NCI-H748 treated with DMSO at 0.1 percent for 48 hours (cell line): ENCODE data around the gene ESCO1.
"Not testable (repeated sequence)": the region's sequence is repeated elsewhere in the genome, so short reads cannot be mapped to it uniquely, and the experiment has no call there.

ENCODE experiments used
- DNase-seq: peaks from one replicate; lab custom pipeline; 2025; lab: John Stamatoyannopoulos, UW

The ESCO1 gene, protein sequence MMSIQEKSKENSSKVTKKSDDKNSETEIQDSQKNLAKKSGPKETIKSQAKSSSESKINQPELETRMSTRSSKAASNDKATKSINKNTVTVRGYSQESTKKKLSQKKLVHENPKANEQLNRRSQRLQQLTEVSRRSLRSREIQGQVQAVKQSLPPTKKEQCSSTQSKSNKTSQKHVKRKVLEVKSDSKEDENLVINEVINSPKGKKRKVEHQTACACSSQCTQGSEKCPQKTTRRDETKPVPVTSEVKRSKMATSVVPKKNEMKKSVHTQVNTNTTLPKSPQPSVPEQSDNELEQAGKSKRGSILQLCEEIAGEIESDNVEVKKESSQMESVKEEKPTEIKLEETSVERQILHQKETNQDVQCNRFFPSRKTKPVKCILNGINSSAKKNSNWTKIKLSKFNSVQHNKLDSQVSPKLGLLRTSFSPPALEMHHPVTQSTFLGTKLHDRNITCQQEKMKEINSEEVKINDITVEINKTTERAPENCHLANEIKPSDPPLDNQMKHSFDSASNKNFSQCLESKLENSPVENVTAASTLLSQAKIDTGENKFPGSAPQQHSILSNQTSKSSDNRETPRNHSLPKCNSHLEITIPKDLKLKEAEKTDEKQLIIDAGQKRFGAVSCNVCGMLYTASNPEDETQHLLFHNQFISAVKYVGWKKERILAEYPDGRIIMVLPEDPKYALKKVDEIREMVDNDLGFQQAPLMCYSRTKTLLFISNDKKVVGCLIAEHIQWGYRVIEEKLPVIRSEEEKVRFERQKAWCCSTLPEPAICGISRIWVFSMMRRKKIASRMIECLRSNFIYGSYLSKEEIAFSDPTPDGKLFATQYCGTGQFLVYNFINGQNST

DNA sequence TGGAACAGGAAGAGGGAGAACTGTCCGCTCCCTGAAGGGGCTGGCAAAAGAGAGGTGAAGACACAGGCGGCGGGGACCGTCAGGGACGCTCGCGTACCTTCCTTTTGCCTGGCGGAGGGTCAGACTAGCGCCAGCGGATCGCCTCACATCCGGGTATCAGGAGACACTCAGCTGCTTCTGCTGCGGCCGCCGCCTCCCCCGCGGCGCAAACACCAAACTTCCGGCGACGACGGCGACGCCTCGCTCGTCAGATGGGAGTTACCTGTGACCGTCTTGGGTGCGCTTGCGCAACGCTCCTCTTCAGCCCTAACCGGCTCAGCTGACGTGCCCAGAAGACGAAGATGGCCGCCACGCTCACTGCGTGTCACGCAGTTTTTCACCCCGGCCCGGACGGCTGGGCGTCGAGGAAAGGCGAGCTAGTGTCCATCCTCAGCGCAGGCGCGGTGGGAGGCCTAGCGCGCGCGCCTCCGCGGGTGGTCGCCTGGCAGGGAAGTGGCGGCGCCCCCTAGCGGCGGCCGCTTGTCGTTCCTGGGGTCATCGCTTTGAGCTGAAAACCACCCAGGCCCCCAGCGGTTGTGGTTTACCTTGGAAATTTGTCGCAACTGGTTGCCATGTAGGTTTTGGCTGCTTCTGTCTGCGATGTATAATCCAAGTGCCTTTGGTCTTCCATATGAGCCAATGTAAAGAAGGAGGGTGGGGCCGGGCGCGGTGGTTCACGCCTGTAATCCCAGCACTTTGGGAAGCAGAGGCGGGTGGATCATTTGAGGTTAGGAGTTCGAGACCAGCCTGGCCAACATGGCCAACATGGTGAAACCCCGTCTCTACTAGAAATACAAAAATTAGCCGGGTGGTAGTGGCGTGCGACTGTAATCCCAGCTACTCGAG lies at the start of gene ESCO1:
Gene ESCO1, minus strand, starts transcription at position 179 of the 885 bp plus-strand sequence. CDS start 25,861 bp downstream, outside the sequence.
- DNase-seq = peak; percentile 93

DNA sequence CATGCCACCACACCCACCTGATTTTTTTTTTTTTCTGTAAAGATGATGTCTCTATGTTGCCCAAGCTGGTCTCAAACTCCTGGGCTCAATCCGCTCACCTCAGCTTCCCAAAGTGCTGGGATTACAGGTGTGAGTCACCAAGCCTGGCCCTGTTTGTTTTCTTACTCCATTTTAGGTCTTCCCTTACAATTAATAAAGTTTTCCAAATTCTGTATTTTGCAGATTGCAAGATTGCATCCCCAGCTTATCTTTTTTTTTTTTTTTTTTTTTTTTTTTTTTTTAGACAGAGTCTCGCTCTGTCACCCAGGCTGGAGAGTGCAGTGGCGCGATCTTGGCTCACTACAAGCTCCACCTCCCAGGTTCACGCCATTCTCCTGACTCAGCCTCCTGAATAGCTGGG lies 39.9 kb upstream of the ESCO1 start:
- not testable (repeated sequence) for DNase-seq

DNA sequence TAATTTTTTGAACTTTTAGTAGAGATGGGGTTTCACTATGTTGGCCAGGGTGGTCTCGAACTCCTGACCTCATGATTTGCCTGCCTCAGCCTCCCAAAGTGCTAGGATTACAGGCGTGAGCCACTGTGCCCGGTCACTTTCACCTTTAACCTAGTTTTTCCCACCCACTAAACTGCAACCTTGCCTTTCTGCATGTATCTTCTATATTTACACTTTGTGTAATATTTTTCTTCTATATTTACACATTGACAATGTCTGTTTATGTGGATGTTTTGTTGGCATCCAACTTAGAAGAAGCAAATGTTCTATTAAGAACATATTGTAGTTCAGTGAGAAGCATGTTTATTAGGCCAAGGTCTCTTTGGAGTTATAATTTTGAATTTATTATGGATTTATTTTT lies 38.3 kb upstream of the ESCO1 start:
- no peak for DNase-seq

DNA sequence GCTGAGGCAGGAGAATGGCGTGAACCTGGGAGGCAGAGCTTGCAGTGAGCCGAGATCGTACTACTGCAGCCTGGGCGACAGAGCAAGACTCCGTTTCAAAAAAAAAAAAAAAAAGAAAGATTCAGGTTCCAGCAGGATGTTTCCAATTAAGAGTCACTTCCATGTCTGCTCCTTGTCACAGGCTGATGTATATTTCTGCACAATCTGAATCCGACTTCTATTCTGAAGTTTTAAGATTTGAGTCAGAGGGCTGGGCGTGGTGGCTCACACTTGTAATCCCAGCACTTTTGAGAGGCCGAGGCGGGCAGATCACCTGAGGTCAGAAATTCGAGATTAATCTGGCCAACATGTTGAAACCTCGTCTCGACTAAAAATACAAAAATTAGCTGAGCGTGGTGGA lies 36.3 kb upstream of the ESCO1 start:
- DNase-seq = no peak

DNA sequence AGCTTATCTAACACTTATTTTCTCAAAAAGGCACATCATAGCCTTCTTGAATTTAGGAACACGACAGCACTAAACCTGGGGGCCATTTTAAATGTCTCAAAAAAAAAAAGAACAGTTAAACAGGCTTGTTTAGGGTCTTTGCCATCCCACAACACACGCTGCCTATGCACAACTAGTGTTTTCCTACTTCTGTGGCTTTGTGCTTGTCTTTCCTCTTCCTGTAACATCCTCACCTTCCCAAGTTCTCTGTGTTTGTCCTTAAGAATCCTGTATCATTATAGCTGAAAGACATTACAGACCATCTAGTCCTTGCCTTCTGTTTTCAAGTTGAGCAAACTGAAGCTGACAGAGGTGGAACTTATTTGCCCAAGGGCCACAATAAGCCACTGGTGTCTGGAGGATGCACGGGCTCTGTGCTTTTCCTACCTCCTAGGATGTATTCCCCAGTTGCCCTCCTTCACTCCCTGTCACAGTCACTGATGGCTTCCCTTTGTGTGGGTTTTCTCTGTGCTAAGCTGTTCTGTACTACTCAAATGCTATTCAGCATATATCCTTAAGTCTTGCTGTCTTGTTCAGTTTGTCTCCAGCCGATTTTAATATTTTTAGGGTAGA lies 34.2 kb upstream of the ESCO1 start:
- DNase-seq = no peak

DNA sequence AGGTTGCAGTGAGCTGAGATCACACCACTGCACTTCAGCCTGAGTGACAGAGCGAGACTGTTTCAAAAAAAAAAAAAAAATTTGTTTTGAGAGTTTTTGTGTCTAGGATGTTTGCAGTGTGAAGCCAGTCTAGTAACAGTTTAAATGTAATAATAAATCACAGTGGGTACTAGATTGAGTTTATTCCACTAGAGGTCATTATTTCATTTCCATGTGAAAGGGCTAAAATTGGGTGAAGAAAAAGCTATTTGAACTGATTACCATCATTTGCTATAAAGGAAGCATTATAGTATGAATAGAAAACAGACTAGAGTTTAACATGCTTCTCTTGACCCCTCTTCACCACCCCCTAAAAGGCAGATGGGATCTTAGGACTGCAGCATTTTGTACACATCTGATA lies 31.9 kb upstream of the ESCO1 start:
- no peak for DNase-seq

DNA sequence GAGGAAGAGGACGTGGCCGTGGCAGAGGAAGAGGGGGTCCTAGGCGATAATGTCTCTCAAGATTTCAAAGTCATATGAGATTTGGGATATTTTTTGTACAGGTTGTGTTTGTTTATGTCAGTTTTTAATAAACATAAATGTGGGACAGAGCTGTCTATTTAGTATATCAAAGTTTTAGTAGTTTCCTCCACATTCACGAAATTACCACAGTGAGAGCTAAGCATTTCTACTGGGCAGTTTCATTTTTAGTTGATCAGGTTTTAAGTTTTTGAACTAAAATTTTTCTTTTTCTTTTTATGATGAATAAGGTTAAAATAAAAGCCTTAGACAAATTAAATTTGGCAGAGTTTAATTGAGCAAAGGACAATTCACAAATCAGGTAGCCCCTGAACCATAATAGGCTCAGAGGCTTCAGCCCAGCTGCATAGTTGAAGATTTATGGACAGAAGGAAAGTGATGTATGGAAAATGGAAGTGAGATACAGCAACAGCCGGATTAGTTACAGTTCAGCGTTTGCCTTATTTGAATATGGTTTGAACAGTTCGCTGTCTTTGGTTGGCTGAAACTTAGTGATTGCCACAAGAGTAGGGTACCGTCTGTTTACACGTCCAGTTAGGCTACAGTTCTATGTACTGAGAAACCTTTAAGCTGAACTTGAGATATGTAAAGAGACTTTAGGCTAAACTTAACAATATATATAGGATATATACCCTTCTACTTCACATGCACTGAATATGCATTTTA lies 28.8 kb upstream of the ESCO1 start:
- DNase-seq = no peak

DNA sequence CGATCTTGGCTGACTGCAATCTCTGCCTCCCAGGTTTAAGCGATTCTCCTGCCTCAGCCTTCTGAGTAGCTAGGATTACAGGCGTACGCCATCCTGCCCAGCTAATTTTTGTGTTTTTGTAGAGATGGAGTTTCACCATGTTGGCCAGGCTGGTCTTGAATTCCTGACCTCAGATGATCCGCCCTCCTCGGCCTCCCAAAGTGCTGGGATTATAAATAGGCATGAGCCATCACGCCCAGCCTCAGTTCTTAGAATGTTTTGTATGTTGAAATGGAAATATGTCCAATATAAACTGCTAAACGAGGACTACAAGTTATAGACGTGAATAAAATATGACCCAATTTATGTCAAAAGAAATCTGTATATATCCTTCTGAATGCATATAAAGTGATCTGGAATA lies 21.1 kb upstream of the ESCO1 start:
- not testable (repeated sequence) for DNase-seq

DNA sequence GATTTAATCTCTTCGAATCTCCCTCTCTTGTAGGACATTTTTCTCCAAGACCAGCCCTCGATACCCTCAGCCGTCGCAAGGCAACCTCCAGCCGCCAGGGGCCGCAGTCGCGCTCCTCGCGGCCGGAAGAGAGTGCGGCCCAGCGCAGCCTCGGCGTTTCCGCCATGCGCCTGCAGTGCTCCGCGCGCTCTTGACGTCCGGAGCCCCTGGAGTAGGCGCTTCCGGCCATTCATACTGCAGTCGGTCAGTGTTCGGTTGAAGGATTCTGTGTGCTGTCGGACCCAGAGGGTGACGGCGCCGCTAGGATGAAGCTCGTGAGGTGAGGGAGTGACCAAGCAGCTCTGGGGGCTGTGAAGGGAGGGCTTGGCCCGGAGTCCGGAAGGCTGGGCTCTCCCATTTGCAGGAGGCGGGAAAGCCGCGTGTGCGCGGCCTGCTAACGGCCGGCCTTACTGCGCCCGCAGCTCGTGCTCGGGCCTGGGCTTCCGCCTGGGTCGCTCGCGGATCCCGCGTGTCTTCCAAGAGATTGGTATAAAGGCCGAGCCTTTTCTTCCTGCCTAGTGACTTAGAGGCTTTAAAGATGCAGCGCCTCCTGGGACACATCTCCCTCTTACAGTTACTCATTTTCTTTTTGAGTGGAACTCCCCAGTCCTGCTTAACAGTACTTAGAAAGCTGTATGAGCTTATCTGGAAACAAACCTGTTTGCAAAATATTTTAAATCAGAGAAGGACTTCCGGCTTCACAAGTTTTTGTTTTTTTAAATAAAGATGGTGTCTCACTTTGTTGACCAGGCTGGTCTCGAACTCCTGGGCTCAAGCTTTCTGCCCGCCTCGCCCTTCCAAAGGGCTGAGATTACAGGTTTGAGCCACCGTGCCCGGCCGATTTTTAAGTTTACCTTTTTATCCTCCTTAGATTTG lies 11.9 kb upstream of the ESCO1 start, which contains the start of gene SNRPD1:
Gene SNRPD1, plus strand, starts transcription at position 190 of the 915 bp plus-strand sequence. Its CDS starts 116 bp downstream, at position 306.
- DNase-seq = peak; percentile 57

DNA sequence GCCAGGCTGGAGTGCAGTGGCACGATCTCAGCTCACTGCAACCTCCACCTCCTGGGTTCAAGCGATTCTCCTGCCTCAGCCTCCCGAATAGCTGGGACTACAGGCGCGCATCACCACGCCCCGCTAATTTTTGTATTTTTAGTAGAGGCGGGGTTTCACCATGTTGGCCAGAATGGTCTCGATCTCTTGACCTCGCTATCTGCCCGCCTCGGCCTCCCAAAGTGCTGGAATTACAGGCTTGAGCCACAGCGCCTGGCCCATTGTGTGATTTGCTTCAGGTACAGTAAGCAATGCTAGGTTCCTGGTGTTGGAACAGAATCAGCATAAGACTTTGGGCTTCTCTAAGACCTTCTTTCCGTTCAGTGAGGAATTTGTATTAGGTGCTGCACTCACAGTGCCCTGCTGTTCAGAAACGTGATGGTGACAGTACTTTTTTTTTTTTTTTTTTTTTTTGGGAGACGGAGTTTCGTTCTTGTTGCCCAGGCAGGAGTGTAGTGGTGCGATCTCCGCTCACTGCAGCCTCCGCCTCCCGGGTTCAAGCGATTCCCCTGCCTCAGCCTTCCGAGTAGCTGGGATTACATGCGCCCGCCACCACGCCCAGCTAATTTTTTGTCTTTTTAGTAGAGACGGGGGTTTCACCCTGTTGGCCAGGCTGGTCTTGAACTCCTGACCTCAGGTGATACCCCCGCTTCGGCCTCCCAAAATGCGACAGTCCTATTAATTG lies 11.1 kb upstream of the ESCO1 start:
- DNase-seq = not testable (repeated sequence)

DNA sequence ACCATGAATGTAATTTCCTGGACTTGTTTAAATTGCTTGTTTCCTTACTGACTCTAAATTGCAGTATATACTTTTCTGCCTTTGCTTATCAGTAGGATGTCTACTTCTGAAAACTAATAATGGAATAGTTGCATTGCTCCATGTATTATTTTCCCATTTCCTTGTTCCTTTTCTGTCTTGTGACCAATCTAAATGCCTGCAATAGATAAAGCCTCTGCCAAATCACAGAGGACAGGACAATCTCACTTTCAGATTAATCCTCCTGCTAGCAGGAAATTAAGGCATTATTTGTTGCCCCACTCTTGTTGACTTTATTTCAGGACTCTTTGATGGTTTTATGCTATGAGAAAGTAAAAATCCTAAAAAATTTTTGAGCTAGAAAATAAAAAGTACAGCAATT lies 4.7 kb upstream of the ESCO1 start:
- DNase-seq = no peak

DNA sequence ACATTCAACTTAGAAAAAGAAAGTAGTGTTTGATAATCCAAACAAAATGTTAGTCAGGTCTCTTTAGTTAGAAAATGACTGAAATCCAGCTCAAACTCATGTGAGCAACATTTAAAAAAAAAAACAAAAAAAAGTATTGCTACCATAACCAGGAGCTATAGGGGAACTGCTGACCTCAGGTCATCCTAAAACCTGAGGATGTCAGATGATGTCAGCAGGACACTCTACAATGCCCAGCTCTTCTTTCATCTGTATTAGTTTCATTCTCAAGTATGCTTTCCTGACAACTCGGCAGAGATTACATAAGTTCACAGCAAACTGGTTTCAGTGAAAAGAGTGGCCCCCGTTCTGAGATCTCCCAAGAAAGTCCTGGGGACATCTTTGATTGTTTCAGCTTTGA lies 4.2 kb upstream of the ESCO1 start:
- no peak for DNase-seq

DNA sequence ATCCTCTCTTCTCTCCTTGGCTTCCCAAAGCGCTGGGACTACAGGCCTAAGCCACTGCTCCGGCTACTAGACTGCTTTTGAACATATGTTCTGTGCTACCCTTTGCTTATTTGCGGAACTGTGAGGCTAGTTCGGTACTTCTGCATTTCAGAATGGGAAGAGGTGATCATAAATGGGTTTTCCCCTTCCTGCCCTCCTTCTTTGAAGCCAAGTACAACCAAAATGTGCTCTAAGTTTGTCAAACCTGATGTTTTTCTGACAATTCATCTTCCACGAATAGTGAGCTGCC lies 1.7 kb upstream of the ESCO1 start:
- DNase-seq = no peak

DNA sequence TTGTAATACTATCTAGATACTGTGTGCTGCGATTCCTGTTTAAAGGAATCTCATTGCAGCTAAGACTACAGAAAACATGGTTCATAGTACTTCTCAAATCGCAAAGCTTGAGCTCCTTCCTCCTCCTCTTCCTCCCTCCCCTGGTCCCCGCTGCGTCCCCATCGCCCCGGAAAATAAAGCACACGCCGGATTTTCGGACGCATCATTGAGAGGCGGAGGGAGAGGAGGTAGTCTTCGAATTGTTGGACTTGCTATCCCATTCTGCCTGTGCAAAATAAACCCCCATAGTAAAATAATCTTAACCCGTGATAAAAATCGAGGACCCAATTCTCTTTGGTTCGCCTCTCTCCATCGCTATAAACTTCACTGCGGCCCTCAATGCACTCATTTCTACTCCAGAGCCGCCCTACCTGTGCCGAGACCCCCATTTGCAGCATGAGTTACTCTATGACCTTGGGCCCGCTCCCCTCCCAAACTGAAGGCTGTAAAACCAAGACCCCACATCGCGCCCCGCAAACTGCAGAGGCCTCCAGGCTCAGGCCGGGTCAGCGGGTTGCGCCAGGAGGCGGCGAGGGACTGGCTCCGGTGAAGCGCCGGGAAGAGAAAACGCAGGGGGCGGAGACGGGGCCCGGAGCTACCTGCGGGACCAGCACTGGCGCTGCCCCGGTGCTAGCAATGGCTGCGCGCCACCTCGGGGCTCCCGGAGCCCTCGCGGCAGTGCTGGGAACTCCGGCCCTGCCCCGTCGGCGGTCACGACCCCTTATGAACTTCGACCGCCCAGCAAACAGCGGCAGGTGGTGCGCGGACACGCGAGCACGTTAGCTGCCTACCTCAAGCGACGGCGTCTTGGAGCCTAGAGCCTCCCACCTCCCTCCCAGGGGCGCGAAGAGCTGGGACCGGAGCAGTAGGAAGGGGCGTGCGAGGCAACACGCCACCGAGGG lies 649 bp downstream of the ESCO1 start:
- peak; percentile 49 for DNase-seq

DNA sequence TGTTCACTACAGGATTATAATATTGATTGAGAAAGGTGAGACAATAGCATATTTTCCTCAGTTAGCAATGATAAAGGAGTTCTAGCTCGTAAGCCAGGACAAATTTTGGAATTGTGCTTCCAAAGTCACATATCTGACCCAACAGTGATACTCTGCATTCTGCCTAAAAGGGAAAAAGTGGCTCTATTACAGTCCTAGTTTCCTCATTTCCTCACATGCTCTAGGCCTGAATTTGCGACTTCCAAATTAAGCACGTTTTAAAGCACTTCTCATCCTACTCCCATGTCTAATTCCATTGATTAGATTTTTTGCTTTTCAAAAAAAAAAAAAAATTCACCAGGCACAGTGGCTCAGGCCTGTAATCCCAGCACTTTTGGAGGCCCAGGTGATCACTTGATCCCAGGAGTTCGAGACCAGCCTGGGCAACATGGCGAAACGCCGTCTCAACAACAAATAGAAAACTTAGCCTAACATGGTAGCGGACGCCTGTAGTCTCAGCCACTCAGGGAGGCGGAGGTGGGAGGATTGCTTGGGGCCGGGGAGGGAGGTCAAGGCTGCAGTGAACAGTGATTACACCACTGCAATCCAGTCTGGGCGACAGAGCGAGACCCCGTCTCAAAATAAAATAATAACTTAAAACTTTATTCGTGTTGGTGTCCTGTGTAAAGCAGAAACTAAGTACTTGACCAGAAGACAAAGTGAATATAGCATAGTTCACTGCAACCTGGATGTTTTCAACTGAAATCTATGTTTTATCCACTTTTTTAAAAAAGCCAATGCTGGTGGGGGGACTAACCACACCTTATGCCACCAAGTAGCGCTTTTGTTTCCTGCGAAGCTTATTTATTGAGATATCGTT lies 1.5 kb downstream of the ESCO1 start:
- no peak for DNase-seq

DNA sequence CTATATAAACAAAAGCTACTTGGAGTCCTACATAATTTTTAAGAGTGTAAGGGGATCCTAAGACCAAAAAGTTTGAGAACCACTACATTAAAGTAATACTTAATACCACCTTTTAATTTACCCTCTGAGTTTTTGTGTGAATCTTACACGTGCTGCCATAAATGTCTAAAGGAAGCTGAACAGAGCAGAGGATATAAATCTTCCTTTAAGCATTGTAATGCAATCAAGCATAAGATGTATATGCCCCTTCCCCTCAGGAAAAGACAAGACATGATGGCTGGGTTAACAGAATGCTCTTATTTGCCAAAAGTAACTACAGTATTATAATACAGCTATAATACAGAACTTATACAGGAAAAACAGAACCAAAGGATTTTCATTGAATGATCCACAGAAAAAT lies 2.9 kb downstream of the ESCO1 start:
- no peak for DNase-seq
